ENCODE results near the gene PCBP1.
"Not testable (repeated sequence)": the region's sequence is repeated elsewhere in the genome, so short reads cannot be mapped to it uniquely, and the experiment has no call there.

PCBP1 gene

DNA sequence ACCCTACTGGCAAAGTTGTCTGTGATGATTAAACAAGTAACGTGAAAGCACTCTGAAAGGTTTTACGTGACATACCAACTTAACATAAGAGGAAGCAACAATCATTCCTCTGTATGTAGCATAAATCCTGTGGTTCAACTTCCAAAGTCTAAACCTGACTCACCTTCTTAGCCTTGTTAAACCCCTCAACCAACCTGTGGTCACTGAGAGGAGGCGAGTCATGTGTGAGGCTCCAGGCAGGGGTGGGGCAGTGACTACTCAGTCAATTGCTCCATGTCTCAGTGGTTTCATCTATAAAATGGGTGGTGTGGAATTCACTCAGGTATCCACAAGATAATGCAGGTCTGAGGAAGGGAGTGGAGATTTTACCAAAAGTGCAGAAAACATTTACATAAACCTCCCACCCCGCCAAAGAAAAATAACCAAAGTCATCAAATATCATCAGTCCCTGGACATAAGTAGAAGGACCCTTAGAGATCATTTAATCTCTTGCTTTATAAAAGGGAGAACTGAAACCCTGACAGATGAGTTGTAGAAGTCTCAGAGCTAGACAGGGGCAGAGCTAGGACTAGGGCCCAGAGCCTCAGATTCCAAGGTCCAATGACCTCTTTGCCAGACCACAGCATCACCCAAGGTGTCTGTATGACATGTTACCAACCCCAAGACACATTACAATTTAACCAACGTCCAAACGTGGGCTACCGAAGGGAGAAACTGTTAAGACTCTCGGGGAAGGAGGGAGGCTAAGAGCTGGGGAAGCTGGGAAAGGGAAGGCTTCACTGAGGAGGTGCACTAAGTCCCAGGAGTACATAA, 3.7 kb upstream of the PCBP1 start:
- DNase-seq = peak; percentile 54

DNA sequence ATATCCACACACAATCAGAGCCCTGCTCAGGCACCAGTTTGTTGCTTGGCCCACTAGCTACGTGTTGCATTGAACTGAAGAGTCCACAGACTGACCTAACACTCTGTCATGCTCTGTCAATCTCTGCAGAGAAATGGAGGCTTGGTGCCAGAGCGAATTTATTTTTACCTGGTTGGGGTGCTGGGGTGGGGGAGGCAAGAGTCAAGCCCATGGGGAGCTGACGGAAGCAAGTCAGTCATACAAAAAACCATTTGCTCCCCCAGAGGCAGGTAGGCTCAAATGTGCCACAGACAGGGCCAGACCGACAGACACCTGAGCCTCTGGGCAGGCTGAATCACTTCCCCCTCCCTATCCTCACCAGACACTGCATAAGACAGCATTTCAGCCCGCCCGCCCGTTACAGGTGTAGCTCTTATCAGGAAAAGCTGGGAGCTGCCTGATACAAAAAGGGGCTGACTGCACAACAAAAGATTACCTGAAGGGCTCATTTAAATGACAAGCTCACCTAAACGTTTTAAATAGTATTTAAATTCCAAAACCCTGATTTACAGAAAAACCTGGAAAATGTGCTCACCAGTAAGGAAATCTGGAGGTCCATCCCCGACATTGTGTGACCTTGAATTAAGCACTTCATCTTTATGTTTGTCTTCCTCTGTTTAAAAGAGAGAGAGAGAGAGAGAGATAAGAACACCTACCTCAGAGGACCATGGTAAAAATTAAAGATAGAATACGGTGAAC, 2.1 kb upstream of the PCBP1 start:
- DNase-seq = peak; percentile 83

DNA sequence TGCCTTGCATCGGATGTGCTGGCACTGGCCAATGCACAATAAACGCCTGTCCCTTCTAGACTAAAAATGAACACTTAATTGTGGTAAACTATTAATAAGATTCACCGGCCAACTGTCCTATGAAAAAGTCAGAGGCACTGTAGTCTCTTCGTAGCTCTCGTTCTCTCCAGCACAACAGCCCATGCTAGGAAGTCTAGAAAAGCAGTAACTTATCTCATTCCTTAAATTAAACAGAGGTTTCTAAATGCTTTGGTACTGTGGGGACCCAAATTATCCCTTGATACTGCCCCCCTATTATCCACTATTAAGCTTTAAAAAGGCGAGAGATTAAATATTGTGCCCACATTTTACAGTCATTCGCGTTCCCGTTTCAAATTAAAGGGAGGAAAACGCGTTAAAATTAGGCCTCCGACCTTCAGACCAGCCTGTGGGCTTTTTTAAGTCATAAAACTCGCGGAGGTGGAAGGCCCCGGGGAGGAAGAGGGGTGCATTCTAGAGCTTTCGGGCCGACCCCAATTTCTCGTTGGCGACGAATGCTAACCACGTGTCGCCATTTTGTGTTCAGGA, 1.5 kb upstream of the PCBP1 start:
- peak; percentile 47 for DNase-seq

DNA sequence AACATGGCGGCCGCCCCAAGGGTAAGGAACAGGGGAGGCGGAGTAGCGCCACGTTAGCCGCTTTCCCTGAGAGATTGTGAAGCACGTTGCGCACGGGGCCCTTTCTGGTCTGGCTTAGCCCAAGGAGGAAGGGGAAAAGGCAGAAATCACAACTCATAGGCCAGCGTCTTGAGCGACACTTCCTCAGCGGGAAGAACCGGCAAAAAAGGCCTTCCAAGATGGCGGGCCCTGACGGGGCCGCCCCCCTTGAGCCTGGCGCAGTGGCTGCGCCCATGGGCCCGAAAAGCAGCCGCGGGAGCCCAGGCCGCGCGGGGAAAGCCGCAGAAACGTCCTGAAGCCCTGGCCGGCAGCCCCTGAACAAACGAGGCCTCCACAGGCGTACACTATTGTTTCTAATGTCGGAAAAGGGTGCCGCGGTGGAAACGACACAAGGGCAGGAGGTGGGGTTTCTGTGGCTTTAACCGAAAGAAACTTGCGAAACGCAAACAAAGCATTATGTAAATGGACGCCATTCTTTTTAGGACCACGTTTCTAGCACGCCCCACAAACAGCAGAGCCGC, 919 bp upstream of the PCBP1 start:
- peak; percentile 86 for DNase-seq

DNA sequence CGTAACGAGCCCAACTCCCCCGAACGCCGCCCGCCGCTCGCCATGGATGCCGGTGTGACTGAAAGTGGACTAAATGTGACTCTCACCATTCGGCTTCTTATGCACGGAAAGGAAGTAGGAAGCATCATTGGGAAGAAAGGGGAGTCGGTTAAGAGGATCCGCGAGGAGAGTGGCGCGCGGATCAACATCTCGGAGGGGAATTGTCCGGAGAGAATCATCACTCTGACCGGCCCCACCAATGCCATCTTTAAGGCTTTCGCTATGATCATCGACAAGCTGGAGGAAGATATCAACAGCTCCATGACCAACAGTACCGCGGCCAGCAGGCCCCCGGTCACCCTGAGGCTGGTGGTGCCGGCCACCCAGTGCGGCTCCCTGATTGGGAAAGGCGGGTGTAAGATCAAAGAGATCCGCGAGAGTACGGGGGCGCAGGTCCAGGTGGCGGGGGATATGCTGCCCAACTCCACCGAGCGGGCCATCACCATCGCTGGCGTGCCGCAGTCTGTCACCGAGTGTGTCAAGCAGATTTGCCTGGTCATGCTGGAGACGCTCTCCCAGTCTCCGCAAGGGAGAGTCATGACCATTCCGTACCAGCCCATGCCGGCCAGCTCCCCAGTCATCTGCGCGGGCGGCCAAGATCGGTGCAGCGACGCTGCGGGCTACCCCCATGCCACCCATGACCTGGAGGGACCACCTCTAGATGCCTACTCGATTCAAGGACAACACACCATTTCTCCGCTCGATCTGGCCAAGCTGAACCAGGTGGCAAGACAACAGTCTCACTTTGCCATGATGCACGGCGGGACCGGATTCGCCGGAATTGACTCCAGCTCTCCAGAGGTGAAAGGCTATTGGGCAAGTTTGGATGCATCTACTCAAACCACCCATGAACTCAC, 673 bp downstream of the PCBP1 start:
- DNase-seq = peak; percentile 51

DNA sequence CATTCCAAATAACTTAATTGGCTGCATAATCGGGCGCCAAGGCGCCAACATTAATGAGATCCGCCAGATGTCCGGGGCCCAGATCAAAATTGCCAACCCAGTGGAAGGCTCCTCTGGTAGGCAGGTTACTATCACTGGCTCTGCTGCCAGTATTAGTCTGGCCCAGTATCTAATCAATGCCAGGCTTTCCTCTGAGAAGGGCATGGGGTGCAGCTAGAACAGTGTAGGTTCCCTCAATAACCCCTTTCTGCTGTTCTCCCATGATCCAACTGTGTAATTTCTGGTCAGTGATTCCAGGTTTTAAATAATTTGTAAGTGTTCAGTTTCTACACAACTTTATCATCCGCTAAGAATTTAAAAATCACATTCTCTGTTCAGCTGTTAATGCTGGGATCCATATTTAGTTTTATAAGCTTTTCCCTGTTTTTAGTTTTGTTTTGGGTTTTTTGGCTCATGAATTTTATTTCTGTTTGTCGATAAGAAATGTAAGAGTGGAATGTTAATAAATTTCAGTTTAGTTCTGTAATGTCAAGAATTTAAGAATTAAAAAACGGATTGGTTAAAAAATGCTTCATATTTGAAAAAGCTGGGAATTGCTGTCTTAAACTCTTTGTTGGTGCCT, 1.4 kb downstream of the PCBP1 start:
- no peak for DNase-seq

DNA sequence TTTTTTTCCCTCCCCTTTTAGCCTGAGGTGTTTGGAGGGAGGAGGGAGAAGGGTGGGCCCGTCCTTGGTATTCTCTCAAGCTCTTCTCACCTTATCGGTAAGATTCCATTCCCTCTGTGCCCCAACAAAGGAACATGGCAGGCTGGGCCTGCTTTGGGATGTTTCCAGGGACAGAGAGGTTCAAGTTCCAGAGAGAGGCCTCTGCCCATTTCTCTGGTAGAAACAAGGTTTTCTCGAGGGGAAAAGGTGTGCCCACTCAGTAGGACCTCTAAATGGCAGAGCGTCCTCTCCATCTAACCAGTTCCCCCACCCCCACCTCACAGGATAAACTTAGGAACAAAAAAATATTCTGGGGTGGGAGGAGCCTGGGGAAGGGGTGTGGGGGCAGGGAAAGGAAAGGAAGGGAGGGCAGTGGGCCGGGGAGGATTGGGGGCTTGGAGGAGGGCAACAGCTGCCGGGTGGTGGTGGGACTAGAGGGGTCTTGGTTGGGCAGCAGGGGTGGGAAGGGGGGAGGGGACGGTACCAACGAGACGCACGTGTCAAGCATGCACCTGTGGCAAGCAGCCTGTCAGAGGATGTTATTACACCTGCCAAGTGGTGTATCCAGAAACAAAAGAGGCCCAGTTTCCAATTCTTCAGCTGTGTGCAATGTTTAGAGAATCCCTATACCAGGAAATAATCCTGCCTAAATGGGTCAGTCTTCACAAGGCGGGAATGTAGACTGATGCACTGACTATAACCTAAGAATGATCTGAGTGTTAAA, 2.1 kb downstream of the PCBP1 start:
- peak; percentile 50 for DNase-seq

DNA sequence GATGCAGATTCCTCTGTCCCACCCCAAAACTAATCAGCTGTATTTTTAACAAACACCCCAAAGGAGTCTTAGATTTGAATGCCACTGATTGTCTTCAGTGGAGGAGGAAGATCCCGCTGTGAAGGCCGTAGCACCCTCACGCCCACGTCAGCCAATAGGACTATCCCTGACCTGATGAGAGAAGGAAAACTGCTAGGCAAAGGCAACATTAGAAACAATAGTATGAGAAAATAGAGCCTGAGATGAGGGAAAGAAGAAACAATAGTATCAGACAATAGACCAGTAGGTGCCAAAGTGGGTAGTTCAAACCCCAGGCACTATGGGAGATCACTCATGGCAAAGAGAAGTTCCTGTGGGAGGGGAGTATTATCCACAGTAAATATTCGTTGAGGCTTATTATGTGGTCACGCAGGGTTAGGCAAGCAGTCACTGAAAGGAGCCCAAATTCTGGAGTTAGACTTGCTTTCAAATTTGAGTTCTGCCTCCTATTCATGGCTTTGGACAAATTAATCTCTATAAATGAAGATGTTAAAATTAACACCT, 2.8 kb downstream of the PCBP1 start:
- no peak for DNase-seq

DNA sequence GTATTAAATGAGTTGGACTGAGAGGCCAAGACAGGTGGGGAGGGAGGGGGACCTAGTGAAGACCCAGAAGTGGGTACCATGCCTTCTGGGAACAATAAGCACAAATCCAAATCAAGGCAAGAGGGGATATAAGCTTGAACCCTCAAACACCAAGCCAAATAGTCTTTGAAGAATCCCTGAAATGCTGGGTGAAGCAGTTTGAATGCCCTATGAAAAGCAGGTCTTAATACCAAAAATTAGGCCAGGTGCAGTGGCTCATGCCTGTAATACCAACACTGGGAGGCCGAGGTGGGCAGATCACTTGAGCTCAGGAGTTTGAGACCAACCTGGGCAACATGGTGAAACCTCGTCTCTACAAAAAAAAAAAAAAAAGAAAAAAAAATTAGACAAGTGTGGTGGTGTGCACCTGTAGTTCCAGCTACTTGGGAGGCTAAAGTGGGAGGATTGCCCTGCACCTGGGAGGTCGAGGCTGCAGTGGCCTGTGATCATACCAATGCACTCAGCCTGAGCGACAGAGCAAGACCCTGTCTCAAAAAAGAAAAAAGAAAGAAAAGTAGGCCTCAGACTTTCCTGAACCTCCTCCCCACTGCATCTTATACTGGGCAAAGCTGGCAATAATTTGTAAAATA, 3.5 kb downstream of the PCBP1 start:
- DNase-seq = no peak

DNA sequence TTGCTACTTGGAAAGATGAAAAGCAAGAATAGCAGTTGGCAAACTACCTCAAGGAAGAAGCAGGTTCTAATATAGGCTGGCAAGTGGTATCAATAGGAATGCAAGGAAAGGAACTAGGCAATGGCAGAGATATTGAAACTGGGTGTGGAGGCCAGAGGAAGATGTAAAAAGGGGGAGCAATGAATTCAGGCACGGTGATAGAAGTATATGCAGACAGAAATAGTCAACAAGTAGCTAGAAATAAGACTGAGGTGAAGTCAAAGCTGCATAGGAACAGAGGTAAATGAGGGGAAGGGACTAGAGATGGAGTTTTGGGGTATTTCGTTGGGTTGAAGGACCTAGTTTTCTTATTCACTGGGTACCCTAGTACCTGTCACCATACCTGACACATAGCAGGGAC, 4.1 kb downstream of the PCBP1 start:
- no peak for DNase-seq

DNA sequence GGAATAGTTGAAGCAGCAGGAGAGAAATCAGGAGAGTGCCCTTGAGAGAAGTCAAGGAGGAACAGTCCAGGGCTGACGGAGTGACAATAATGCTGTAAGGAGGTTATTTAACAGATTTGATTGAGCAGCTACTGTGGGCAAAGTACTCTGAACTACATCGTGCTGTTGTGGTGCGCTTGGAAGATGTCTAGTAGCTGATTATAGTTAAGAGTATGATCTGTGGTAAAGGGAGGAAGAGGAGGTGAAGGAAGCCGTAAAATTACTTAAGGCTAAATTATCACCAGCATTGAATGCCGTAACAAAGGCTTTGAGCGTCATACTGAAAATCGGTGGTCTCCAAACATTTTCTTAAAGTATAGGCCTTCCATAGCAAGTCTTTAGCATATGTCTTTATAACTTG, 4.5 kb downstream of the PCBP1 start:
- no peak for DNase-seq

DNA sequence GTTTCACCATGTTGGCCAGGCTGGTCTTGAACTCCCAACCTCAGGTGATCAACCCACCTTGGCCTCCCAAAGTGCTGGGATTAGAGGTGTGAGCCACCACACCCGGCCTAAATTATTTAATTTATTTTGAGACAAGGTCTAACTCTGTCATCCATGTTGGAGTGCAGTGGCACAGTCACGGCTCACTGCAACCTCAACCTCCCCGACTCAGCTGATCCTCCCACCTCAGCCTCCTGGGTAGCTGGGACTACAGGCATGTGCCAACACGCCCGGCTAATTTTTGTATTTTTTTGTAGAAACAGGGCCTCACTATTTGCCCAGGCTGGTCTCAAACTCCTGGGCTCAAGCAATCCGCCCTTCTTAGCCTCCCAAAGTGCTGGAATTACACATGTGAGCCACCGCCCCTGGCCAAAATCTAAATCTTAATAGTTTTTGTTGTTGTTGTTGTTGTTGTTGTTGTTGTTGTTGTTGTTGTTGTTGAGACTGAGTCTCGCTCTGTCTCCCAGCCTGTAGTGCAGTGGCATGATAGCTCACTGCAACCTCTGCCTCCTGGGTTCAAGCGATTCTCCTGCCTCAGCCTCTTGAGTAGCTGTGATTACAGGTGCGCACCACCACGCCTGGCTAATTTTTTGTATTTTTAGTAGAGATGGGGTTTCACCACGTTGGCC, 5.4 kb downstream of the PCBP1 start:
- not testable (repeated sequence) for DNase-seq

DNA sequence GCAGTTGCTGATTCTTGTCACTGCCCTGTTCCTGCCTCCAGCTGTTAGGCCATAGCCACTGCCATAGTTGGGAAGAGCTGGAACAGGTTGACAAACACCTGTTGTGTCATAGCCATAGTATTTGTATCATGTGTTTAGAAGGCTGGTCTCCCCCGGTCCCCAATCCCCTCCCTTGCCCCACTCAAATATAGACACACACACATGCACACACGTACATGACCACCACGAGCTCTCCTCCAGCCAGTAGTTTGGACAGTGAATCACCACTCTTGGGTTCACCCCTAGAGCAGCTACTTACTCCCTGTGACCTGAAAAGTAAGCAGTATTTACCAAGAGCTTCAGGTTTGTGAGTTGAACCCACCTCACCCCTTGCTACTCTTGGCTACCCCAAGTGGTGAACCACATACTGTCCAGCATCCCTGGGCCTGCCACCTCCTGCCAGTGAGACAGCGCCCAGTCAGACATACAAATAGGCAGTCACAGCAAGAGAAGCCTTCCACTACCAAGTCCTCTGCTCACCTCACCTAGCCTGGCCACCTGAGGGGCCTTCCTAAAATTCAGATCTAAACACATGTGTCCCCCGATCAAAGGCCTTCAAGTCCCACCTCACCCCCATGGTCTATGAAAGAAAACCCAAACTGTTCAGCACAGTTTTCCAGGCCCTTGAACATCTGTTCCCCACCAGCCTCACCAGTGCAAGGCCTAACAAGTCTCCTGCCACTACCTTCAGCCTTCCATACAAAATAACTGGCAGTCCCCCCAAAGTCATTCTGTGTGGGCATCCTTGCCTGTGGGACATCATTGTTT, 7.1 kb downstream of the PCBP1 start:
- no peak for DNase-seq

DNA sequence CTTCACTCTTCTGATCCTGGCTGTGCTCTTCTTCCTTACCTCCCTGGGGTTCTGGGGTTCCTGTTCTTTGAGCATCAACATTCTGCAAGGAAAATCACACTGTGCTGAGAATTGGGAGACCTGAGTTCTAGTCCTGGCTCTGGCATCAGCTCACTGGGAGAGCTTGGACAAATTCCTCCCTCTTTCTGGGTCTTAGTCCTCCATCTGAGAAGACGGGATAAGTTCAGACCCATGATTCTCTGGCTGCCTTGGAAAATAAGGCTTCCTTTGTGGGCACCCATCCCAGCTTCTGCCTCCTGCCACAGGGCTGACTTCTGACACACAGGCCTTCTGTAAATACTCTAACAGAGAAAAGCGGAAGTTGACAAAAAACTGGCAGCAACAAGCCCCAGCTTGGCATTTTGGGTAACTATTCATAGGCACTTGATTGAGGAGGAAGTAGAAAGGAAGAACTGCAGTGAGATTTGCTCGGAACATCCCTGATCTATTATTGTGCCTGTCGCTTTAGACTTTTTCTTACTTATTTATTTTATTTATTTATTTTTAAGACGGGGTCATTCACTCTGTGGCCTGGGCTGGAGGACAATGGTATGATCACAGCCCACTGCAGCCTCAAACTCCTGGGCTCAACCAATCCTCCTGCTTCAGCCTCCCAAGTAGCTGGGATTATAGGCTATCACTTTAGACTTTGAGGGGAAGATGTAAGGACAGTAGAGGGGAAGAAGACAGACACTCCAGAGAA, 7.9 kb downstream of the PCBP1 start:
- peak; percentile 80 for DNase-seq

DNA sequence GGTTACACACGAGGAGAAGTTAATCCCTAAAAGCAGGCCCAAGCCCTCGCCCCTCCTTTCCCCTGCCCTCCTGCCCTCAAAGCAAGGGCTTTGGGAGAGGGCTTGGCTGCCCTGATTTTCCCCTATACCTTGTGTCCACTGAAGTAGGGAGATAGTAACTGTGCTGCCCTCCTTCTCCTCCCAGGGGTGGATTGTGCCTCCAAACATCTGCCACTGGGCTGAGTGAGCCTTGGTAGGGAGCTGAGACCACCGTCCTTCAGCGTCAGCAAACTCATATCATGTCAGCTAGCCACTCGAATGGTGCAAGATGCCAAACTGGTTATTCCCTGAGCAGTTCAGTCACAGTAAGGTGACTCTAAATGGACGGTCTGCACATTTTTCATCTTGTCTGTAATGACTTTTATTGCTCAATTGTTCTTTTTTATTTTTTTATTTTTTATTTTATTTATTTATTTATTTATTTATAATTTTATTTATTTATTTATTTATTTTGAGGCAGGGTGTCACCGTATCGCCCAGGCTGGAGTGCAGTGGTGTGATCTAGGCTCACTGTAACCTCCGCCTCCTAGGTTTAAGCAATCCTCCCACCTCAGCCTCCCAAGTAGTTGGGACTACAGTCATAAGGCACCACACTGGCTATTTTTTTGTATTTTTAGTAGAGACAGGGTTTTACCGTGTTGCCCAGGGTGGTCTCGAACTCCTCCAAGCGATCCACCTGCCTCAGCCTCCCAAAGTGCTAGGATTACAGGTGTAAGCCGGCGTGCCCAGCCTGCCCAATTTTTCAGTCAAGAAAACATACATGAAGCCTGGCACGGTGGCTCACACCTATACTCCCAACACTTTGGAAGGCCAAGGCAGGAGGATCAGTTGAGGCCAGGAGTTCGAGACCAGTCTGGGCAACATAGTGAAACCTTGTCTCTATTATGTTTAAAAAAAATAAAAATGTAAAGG, 8.7 kb downstream of the PCBP1 start:
- no peak for DNase-seq

DNA sequence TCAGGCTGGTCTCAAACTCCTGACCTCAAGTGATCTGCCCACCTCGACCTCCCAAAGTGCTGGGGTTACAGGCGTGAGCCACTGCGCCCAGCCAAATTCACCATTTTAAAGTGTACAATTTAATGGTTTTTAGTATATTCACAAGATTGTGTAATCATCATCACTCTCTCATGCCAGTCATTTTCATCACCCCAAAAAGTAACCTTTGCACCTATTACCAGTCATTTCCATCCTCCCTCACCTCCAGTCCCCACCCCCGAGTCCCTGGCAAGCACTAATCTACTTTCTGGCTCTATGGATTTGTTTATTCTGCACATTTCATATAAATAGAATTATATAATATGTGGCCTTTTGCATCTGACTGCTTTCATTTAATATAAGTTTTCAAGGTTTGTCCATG, 10.8 kb downstream of the PCBP1 start:
- no peak for DNase-seq

DNA sequence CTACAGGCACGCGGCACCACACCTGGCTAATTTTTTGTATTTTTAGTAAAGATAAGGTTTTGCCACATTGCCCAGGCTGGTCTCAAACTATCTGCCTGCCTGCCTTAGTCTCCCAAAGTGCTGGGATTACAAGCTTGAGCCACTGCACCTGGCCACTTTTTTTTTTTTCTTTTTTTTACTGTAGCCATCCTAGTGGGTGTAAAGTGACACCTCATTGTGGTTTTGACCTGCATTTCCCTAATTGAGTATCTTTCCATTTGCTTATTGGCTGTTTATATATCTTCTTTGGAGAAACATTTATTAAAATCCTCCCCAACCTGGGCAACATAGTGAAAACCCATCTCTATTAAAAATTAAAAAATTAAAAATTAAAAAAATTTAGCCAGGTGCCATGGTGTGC, 12.0 kb downstream of the PCBP1 start:
- DNase-seq = no peak

Data from CD4-positive, alpha-beta T cell treated with Interleukin-12 subunit alpha and Interleukin-12 subunit beta, for 1 hour (primary cell).